OCI-LY1 (cell line): ENCODE results near the gene FLVCR1.

Source experiments
- H2AFZ ChIP-seq: fragments of 200-600 bp; sonication (generic), shearing (Covaris generic); 2 replicates; pipeline ENCODE4 v1.6.0; 2014; ENCODE audit warnings: antibody characterized with exemption, mild to moderate bottlenecking, low read length
- H3F3A ChIP-seq: fragments of 200-600 bp; sonication (generic), shearing (Covaris generic); 2 replicates; pipeline ENCODE4 v1.6.0; 2014; ENCODE audit warnings: mild to moderate bottlenecking, antibody characterized with exemption, low read length, moderate library complexity; ENCODE audit not compliant: insufficient read depth
- H3K27ac ChIP-seq: fragments of 200-600 bp; sonication (generic); 2 replicates; pipeline ENCODE4 v1.5.1; 2014; ENCODE audit warnings: low read length, mixed run types, mild to moderate bottlenecking, low read depth; ENCODE audit not compliant: poor library complexity, severe bottlenecking
- H3K27me3 ChIP-seq: fragments of 200-600 bp; sonication (generic); 2 replicates; pipeline ENCODE4 v1.6.0; 2014; ENCODE audit warnings: antibody characterized with exemption, mild to moderate bottlenecking, low read length, moderate library complexity; ENCODE audit not compliant: insufficient read depth
- H3K36me3 ChIP-seq: fragments of 200-600 bp; sonication (generic); 2 replicates; pipeline ENCODE4 v1.6.1; 2014; ENCODE audit warnings: mild to moderate bottlenecking, antibody characterized with exemption, low read length, moderate library complexity, mixed read lengths; ENCODE audit not compliant: insufficient read depth
- H3K4me1 ChIP-seq: fragments of 200-600 bp; sonication (generic); 2 replicates; pipeline ENCODE4 v1.5.1; 2014; ENCODE audit warnings: mild to moderate bottlenecking, low read length, moderate library complexity; ENCODE audit not compliant: insufficient read depth, severe bottlenecking
- H3K4me2 ChIP-seq: fragments of 200-600 bp; sonication (generic), shearing (Covaris generic); 2 replicates; pipeline ENCODE4 v1.6.1; 2014; ENCODE audit warnings: low read length
- H3K4me3 ChIP-seq: fragments of 200-600 bp; sonication (generic); 2 replicates; pipeline ENCODE4 v1.5.1; 2014; ENCODE audit warnings: low read length, low read depth, mild to moderate bottlenecking, mixed read lengths; ENCODE audit not compliant: poor library complexity, severe bottlenecking
- H3K79me2 ChIP-seq: fragments of 200-600 bp; shearing (Covaris generic); 2 replicates; pipeline ENCODE4 v1.6.1; 2016; ENCODE audit warnings: mixed run types, low read length, mixed read lengths; ENCODE audit not compliant: insufficient read depth
- H3K9ac ChIP-seq: fragments of 200-600 bp; sonication (generic), shearing (Covaris generic); 2 replicates; pipeline ENCODE4 v1.6.1; 2014; ENCODE audit warnings: mild to moderate bottlenecking, low read length, mixed read lengths
- H3K9me2 ChIP-seq: fragments of 200-600 bp; sonication (generic), shearing (Covaris generic); 2 replicates; pipeline ENCODE4 v1.6.1; 2014; ENCODE audit warnings: low read depth, mild to moderate bottlenecking, low read length, mixed read lengths
- H3K9me3 ChIP-seq: fragments of 200-600 bp; shearing (Covaris generic); 2 replicates; pipeline ENCODE4 v1.6.1; 2014; ENCODE audit warnings: low read length, mixed read lengths
- H4K20me1 ChIP-seq: fragments of 200-600 bp; sonication (generic), shearing (Covaris generic); 2 replicates; pipeline ENCODE4 v1.6.0; 2016; ENCODE audit warnings: mild to moderate bottlenecking, low read length; ENCODE audit not compliant: insufficient read depth
- CTCF ChIP-seq: fragments of 200-600 bp; sonication (generic), shearing (Covaris generic); IDR thresholded peaks from 2 replicates; pipeline ENCODE4 v1.5.1; 2017; ENCODE audit warnings: mild to moderate bottlenecking, antibody characterized with exemption, low read length, moderate library complexity, mixed read lengths
- EZH2 ChIP-seq: fragments of 200-600 bp; sonication (generic), shearing (Covaris generic); IDR thresholded peaks from 2 replicates; pipeline ENCODE4 v1.8.0; 2017; ENCODE audit warnings: borderline replicate concordance, mixed run types, mild to moderate bottlenecking, antibody characterized with exemption, low read length, moderate library complexity, mixed read lengths

Gene FLVCR1

GRCh38 chr1:212922016-212922415 lies 63.9 kb downstream of the FLVCR1 start:
- TF ChIP-seq CTCF: no peak
- no peak for TF ChIP-seq EZH2
- no peak overlapping the region for H3K9ac ChIP-seq
- H3F3A ChIP-seq: no peaks in the 10 kb centered on the region
- H3K36me3 ChIP-seq: no peaks in the 10 kb centered on the region
- no peak overlapping the region for H3K4me3 ChIP-seq
- H2AFZ ChIP-seq: no peak overlapping the region
- no peaks in the 10 kb centered on the region for H3K4me1 ChIP-seq
- peaks cover 10% of the 10 kb centered on the region; the same call in 1 of the 2 replicates for H3K27me3 ChIP-seq
- H3K9me3 ChIP-seq: no peaks in the 10 kb centered on the region
- H3K9me2 ChIP-seq: no peaks in the 10 kb centered on the region
- H3K79me2 ChIP-seq: no peaks in the 10 kb centered on the region
- no peak overlapping the region for H3K27ac ChIP-seq
- H4K20me1 ChIP-seq: no peaks in the 10 kb centered on the region
- H3K4me2 ChIP-seq: no peak overlapping the region

- Histone ChIP-seq H3K4me1 (no peaks in the 10 kb centered on the region), H3K27ac (no peak overlapping the region), H3K4me2 (no peak overlapping the region), H3K36me3 (no peaks in the 10 kb centered on the region), H3F3A (no peaks in the 10 kb centered on the region), H3K79me2 (no peaks in the 10 kb centered on the region), H3K4me3 (no peak overlapping the region), H3K27me3 (peaks cover 11% of the 10 kb centered on the region; the same call in 1 of the 2 replicates), H3K9me3 (no peaks in the 10 kb centered on the region), H4K20me1 (no peaks in the 10 kb centered on the region), H2AFZ (no peak overlapping the region), H3K9me2 (no peaks in the 10 kb centered on the region), H3K9ac (no peak overlapping the region)
- no peak for TF ChIP-seq EZH2
- no peak for TF ChIP-seq CTCF
Observed at GRCh38 chr1:212926372-212926771, 68.3 kb downstream of the FLVCR1 start.

- Histone ChIP-seq H4K20me1 (no peaks in the 10 kb centered on the region), H2AFZ (no peak overlapping the region), H3K79me2 (no peaks in the 10 kb centered on the region), H3K4me3 (no peak overlapping the region), H3K9ac (no peak overlapping the region), H3K27ac (no peak overlapping the region), H3K27me3 (0 out of 2 replicates have a peak, but pooled peaks cover 4% of the 10 kb centered on the region), H3K9me2 (no peaks in the 10 kb centered on the region), H3K36me3 (no peaks in the 10 kb centered on the region), H3K9me3 (no peaks in the 10 kb centered on the region), H3K4me2 (no peak overlapping the region), H3F3A (no peaks in the 10 kb centered on the region), H3K4me1 (no peaks in the 10 kb centered on the region)
- TF ChIP-seq EZH2 (no peak), CTCF (no peak)
Observed at GRCh38 chr1:212928323-212929291, 70.5 kb downstream of the FLVCR1 start.
